Measurements from ENCODE around the gene SLC41A2.

Gene SLC41A2

DNA sequence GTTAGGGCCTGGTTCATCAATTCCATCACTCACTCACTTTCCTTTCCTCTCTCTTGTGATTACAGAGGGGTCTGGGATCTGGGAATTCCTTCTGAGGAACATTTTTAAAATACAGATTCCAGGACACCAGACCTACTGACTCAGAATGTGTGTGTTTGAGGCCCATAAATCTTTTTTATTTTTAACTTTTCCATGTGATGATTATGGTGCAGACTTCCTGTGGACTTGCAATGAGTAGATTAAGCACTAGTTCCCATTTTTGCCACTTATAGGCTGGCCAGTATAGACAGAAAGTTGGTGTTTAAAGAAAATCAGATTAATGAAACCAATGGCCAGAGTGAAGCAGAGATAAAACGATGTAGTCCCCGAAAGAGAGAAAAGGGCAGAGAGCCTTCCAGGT is 28.1 kb downstream of the SLC41A2 start:
- no peak for DNase-seq

DNA sequence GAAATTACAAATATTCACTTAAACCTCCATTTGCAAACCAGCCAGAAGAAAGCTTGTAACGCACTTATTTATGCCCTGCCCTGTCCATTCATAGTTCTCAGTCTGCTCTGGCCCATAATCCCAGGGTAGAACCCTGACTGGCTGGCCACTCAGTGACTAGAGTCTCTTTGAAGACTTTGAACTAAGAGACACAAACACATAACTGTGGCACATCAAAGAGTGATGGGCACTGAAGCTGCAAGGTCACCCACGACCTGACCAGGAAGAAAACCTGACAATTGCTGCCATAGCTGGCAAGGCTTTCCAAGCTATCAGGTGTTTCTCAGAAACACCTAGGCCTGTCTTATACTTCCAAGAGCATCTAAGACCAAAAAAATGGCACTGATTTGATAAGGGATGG is 28.7 kb downstream of the SLC41A2 start:
- no peak for DNase-seq

- DNase-seq = no peak
Measured at GRCh38 chr12:104928036-104928745, 29.9 kb downstream of the SLC41A2 start.

DNA sequence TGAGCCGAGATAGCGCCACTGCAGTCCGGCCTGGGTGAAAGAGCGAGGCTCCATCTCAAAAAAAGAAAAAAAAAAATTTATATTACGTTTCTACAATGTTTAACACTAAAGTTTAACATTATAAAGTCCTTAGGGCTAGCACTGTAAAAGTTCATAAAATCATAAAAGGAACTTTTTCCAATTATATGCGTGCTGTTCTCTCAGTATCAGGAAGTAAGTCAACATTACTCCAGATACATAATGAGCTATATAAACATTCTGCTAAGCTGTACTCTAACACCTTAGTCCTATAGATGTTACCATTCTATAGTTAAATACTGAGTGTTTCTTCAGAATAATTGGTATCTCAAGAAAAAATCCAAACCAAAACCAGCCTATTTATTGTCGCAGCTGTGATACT is 32.6 kb downstream of the SLC41A2 start:
- no peak for DNase-seq

DNA sequence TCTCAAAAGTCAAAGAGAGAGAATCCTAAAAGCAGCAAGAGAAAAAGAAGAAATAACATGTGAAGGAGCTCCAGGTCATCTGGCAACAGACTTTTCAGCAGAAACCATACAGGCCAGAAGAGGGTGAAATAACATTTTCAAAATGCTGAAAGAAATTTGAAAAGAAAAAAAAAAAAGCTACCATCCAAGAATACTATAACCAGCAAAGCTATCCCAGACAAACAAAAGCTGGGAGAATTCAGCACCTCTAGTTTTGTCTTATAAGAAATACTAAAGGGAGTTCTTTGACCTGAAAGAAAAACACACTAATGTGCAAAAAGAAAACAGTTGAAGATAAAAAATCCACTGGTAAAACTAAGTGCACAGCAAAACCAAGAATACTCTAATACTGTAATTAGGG is 36.8 kb downstream of the SLC41A2 start:
- no peak for DNase-seq

DNA sequence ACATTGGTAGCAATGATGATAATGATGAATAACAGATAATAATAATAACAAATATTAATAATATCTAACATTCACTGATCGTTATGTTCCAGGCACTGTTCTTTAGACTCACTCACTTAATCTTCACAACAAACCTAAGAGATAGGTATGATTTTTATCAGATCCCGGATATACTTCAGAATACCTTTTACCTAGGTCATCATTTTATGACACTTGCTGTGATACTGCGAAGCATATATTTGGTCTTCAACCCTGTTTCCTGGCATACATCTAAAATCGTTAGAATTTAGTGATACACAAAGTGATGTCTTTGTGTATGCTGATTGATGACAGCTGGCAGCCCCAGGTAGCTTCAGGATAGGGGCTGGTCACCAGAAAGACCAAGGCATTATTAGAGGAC is 46.1 kb downstream of the SLC41A2 start:
- DNase-seq = no peak

- DNase-seq = no peak
Measured at GRCh38 chr12:104910196-104910840, 47.8 kb downstream of the SLC41A2 start.

GRCh38 chr12:104909761-104910160 is 48.3 kb downstream of the SLC41A2 start:
- no peak for DNase-seq

All from NCI-H1092 (cell line).